ENCODE measurements around the gene ENAH.
A peak's percentile ranks its signal among the peaks of the same experiment; 100 is the strongest.

ENAH gene

GRCh38 chr1:225440380-225441221 is 212.3 kb downstream of the ENAH start:
- peaks cover 24% of the 10 kb centered on the region for H3K4me1 ChIP-seq (ENCODE audit: control insufficient read depth, insufficient read depth, low read length)
- no peaks in the 10 kb centered on the region for H3K36me3 ChIP-seq (ENCODE audit: control insufficient read depth, insufficient read depth, low read length)
- H3K27ac ChIP-seq (ENCODE audit: low read depth, low read length), result peak overlapping the region; percentile 45
- H3K27me3 ChIP-seq (ENCODE audit: control insufficient read depth, insufficient read depth, low read length), result no peaks in the 10 kb centered on the region
- no peak overlapping the region for H3K9ac ChIP-seq (ENCODE audit: low read length)
- no peak overlapping the region for H3K4me3 ChIP-seq (ENCODE audit: low read length)

GRCh38 chr1:225437710-225438437 is 215.0 kb downstream of the ENAH start:
- Histone ChIP-seq H3K4me3 (ENCODE audit: low read length) (no peak overlapping the region), H3K9ac (ENCODE audit: low read length) (no peak overlapping the region), H3K4me1 (ENCODE audit: control insufficient read depth, insufficient read depth, low read length) (peaks cover 7% of the 10 kb centered on the region), H3K36me3 (ENCODE audit: control insufficient read depth, insufficient read depth, low read length) (no peaks in the 10 kb centered on the region), H3K27me3 (ENCODE audit: control insufficient read depth, insufficient read depth, low read length) (no peaks in the 10 kb centered on the region), H3K27ac (ENCODE audit: low read depth, low read length) (peak overlapping the region; percentile 54)
